ENCODE results near the gene MAP4K2. TPM values are rescaled to one million over a fixed set of nuclear protein-coding genes. Genes with fewer than 3 reads are reported as not detected.

MAP4K2 gene
- total and polyA plus RNA-seq, 2 of the 8 experiments (the other 6 are each of a cell fraction or from before 2014, with no cell fraction given), result 20.1 to 20.7 TPM

DNA sequence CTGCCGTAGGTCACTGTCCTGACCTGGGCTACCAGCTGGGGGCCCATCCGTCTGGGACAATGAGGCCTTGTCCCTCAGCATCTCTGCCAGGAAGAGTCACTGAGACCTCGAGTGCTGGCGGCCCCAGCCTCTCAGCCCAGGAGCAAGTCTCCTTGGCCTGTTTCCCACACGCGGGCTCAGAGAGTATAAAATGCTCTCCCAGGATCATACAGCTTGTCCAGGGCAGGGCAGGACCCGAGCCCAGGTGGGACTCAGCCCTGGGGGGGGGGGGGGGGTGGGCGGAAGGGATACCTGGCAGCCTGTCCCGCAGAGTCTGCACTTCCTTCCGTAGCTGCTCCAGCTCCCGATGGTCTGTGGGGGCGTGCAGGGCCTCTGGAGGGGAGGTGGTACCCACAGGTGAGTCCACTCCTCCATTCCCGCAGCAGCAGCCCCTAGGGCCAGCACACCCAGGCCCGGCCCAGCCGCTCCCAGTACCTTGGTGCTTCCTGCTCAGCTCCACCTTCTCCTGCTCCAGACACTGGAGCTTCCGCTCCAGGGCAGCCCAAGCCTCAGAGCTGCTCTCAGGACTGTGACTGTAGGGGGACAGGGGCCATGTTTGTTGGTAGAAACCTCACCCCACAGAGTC lies 33.5 kb upstream of the MAP4K2 start:
- Histone ChIP-seq H3K9ac (replicated peaks in 1 of 4; ENCODE audit: extremely low read depth in 1 of 4, low read depth in 3 of 4, low read length in 3 of 4) (no peak overlapping the region), H3K14ac (ENCODE audit: insufficient read length) (no peak overlapping the region), H3K23ac (ENCODE audit: insufficient read length) (no peak overlapping the region), H2BK12ac (ENCODE audit: low read depth, low read length) (no peak overlapping the region), H3K27ac (ENCODE audit: low read depth, low read length) (no peak overlapping the region), H4K91ac (replicated peaks; ENCODE audit: insufficient read length, low read length) (no peak overlapping the region), H3K23me2 (ENCODE audit: low read depth, low read length) (no peaks in the 10 kb centered on the region), H3K4me1 (replicated peaks in 1 of 4; ENCODE audit: control insufficient read depth in 3 of 4, insufficient read depth in 4 of 4, low read length in 3 of 4) (peaks cover 0 to under 1% (median 0%) of the 10 kb centered on the region in 4 experiments; a peak in 4 of 7 replicates), H4K8ac (ENCODE audit: extremely low read depth, insufficient read depth, low read length) (peak overlapping the region; percentile 65), H3K27me3 (replicated peaks in 1 of 4; ENCODE audit: control insufficient read depth in 3 of 4, extremely low read depth in 1 of 4, insufficient read depth in 3 of 4, low read length in 3 of 4) (no peaks in the 10 kb centered on the region), H2BK20ac (ENCODE audit: low read length) (no peak overlapping the region), H3K18ac (ENCODE audit: extremely low read depth, low read length) (no peak overlapping the region), H3K4ac (replicated peaks; ENCODE audit: insufficient read length, low read depth, low read length) (no peak overlapping the region), H3K4me3 (ENCODE audit: extremely low read depth in 1 of 4, insufficient read depth in 2 of 4, low read depth in 3 of 4, low read length in 4 of 4) (no peak overlapping the region), H4K20me1 (replicated peaks in 1 of 2; ENCODE audit: control insufficient read depth in 1 of 2, insufficient read depth in 2 of 2, low read length in 2 of 2) (peaks cover 4 to 9% of the 10 kb centered on the region in 2 experiments), H4K5ac (ENCODE audit: insufficient read length, low read depth, low read length) (no peak overlapping the region), H2BK120ac (replicated peaks; ENCODE audit: low read depth, low read length) (no peak overlapping the region), H3K36me3 (ENCODE audit: control insufficient read depth in 2 of 4, insufficient read depth in 4 of 4, low read length in 3 of 4) (peaks cover 8 to 35% (median 14%) of the 10 kb centered on the region in 4 experiments; a peak in 5 of 8 replicates), H3K79me1 (ENCODE audit: low read depth, low read length) (no peaks in the 10 kb centered on the region), H2BK5ac (ENCODE audit: low read depth, low read length) (no peak overlapping the region), H2AK5ac (ENCODE audit: low read depth, low read length) (no peak overlapping the region), H2BK15ac (ENCODE audit: low read length) (no peak overlapping the region), H3K79me2 (ENCODE audit: control insufficient read depth in 1 of 2, insufficient read depth in 2 of 2, low read length in 2 of 2) (no peaks in the 10 kb centered on the region), H2AFZ (ENCODE audit: low read length) (no peak overlapping the region), H3K9me3 (ENCODE audit: insufficient read depth in 2 of 2, low read depth in 1 of 2, low read length in 1 of 2) (no peaks in the 10 kb centered on the region), H3K4me2 (ENCODE audit: insufficient read depth in 1 of 2, low read depth in 2 of 2, low read length in 2 of 2) (no peak overlapping the region), H3K56ac (replicated peaks; ENCODE audit: insufficient read length, low read depth, low read length) (no peak overlapping the region)
- DNase-seq (ENCODE audit: low read depth in 1 of 2, low spot score in 2 of 2), result no peak
- no peak for FAIRE-seq
- ChIA-PET POLR2A (ENCODE audit: partially characterized antibody) (interaction anchor here (0.6 to 0.8 kb wide), 2 partner anchors 261 to 285 kb away, joined by 3 read pairs; partner anchors contain the start of genes FAU and MRPL49), CTCF (ENCODE audit: partially characterized antibody) (interaction anchor here (0.9 to 2.4 kb wide), 7 partner anchors 9 to 585 kb away, joined by 3 to 16 read pairs (median 3); no protein-coding TSS in a partner anchor)
- 94% methylated on average over 14 of the region's 16 CpGs; no CpG with 5 or more reads in 1 of the 2 experiments for WGBS, 2 experiments (ENCODE audit: extremely low coverage in 1 of 2, insufficient coverage in 1 of 2, insufficient read length in 1 of 2, insufficient replicate concordance in 2 of 2, low coverage in 1 of 2, low lambda C conversion rate in 2 of 2, missing lambda C conversion rate in 1 of 2)
- TF ChIP-seq POU5F1 (IDR thresholded peaks at IDR 0.05; ENCODE audit: low read depth, low read length) (no peak), MAFK (IDR thresholded peaks at IDR 0.05; ENCODE audit: low read depth, low read length) (no peak), CTBP2 (IDR thresholded peaks at IDR 0.05; ENCODE audit: borderline replicate concordance, insufficient read depth, insufficient read length, low read length) (no peak), JUND (IDR thresholded peaks at IDR 0.05; ENCODE audit: low read length) (no peak), ASH2L (IDR thresholded peaks at IDR 0.05; ENCODE audit: low read length) (no peak), TAF7 (optimal IDR thresholded peaks at IDR 0.05; ENCODE audit: borderline replicate concordance, low read depth, low read length) (no peak), TCF12 (IDR thresholded peaks at IDR 0.05; ENCODE audit: low read depth, low read length) (no peak), KDM1A (IDR thresholded peaks at IDR 0.05; ENCODE audit: borderline replicate concordance, low read length) (no peak), SIN3A (conservative IDR thresholded peaks at IDR 0.05 in 1 of 2, IDR thresholded peaks at IDR 0.05 in 1 of 2; ENCODE audit: low read depth in 1 of 2, low read length in 2 of 2) (no peak), SIRT6 (IDR thresholded peaks at IDR 0.05; ENCODE audit: low read length) (no peak), CHD1 (IDR thresholded peaks at IDR 0.05; ENCODE audit: low read depth, low read length) (no peak), HDAC6 (IDR thresholded peaks at IDR 0.05; ENCODE audit: low read depth, low read length) (no peak), KDM4A (IDR thresholded peaks at IDR 0.05; ENCODE audit: low read depth, low read length, severe bottlenecking) (no peak)

All from H1 (cell line).